NCI-H187 treated with DMSO at 0.1 percent for 48 hours (cell line): ENCODE results near the gene XRCC5.

Source experiments
- DNase-seq: peaks from one replicate; lab custom pipeline; 2025; lab: John Stamatoyannopoulos, UW

Gene XRCC5

DNA sequence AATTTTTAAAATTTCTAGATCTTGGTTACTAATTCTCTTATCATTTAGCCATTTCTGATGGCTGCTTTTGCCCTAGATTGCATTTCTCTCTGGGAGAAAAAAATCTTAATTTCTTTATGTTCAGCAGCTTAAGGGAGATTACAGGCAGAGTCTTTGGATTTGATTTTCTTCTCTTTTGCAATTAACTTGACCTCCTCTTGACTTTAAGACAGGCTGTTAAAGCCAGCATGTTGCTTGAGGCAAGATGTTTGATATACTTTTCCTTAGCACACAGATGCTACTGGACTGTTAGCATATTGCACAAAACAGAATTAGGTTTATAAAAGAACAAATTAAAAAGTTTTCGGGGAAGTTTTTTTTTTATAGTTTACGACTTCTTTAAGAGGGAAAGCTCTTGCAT, 50.0 kb downstream of the XRCC5 start:
- DNase-seq, result no peak

DNA sequence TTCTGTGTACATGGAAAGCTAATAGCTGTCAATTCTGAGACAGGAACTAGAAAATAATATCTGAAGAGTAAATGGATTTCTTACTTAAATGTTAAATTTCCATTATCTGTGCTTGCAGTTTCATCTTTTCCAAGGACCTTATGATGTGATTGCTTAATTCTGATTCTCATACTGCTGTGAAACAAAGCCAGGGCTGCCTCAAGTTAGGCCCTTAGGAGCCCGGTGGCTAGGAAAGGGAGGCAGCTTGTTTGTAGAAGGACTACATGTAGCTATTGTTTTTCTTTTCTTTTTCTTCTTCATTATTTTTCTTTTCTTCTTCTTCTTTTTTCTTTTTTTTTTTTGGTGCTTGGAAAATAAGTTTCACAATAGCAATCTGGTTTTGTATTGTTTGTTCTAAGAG, 50.5 kb downstream of the XRCC5 start:
- DNase-seq, result no peak

DNA sequence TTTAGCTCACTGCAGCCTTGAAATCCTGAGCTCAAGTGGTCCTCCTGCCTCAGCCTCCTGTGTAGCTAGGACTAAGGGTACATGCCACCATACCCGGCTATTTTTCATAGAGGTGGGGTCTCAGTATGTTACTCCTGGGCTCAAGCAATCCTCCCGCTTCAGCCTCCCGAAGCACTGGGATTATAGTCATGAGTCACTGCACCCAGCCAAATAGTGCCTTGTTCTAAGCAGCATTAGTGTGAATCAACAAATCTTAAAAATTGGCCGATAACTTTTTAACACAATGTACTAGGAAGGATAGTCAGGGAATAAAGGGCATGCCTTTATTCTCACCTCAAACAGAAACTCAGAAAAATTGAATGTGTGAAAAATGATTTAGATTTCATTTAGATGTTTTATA, 51.6 kb downstream of the XRCC5 start:
- no peak for DNase-seq

DNA sequence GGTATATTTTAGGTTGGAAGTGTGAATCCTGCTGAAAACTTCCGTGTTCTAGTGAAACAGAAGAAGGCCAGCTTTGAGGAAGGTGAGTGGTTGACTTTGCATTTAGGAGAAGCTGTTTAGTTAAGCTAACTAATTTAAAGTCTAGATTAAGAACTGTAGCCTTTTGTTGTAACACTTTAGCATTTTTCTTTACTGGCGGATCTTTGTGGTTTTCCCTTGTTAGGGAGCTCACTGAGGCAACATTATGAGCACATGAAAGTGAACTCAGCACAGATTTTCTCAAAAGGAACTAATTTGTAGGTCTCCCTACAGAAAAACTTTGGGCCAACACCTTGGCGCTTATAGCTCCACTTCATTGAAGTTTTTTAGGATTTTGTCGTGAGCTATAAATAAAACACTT, 52.8 kb downstream of the XRCC5 start:
- no peak for DNase-seq

DNA sequence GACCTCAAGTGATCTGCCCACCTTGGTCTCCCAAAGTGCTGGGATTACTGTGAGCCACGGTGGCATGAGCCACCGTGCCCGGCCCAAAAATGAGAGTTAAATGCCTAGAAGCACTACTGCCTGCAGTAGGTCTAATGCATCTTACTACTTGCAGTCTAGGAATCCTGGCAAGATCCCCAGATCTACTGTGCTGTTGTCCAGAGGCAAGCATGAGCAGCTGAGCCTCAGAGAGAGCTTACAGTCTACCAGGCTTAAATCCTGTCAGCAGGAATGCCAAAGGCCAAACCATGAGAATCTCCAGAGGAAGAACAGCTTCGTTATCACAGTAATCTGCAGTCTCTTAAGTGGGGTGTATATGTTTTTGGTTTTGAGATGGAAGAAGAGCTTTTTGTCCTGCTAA, 54.4 kb downstream of the XRCC5 start:
- DNase-seq, result no peak

DNA sequence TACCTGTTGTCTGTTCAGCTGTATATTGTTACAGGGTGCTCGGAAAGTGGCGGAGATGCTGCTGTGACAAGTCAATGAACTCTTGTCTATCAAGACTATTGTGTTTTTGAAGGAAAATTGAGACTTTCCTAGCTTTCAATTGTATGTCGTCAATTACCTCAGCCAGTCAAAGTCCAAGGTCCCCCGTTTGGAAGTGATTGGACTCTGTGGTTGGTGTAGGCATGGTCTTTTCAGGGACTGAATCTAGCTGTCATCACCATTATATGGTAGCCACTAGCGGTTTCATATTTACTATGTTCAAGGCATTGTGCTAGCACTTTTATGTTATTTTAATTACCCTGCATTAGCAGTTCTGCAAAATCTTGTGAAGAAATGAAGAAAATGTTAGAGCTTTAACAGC, 54.9 kb downstream of the XRCC5 start:
- no peak for DNase-seq

DNA sequence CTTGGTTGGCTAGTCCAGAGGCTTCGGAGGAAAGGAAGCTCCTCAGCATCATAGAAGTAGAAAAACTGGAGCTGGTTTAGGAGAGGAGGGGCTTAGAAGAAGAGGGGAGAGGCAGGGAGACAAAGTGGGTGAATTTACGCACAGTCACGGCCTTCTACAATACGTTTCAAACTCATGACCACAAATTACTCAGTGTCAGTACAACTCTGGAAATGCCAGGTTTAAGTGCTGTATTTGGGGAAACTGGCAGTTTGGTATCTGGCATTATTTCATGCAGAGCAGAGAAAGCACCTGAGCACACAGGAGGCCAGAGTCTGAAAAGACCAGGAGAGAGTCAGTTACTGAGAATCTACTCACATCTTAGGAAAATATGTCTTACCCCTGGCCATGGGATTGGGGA, 55.4 kb downstream of the XRCC5 start:
- no peak for DNase-seq

DNA sequence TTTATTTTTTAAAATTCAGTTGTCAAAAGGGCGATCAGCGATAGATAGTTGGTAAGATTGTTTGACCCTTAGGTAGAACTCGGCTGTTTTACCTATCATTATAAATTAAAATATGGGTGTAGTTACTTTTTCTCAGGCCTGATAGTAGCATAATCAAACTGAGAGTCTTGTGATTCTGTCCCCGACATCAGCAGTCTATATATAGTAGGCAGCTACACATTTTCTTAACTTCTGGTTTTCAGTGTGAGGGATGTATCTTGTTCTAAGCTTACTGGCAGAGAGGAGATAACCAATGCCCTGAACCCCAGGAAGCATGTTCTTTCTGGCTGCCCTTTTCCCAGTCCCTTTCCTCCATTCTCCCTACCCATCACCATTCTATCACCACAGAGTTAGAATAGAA, 56.6 kb downstream of the XRCC5 start:
- DNase-seq, result no peak

DNA sequence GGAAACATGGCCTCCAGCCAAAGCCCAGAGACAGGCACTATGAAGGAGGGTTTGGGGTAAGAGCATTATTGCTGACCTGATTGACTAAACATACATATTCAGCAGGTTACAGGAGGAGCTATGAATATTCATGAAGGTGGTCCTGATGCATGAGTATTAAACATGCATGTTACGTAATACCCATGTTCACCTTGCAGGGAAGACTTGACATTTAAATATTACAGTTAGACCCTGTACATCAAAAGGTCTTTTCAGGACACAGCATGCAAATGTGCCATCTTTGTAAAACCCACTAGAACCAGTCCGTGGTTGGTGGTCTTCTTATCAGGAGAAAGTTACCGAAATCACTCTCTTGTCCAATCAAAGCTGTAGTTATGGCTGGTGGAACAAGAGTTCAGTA, 59.9 kb downstream of the XRCC5 start:
- no peak for DNase-seq

DNA sequence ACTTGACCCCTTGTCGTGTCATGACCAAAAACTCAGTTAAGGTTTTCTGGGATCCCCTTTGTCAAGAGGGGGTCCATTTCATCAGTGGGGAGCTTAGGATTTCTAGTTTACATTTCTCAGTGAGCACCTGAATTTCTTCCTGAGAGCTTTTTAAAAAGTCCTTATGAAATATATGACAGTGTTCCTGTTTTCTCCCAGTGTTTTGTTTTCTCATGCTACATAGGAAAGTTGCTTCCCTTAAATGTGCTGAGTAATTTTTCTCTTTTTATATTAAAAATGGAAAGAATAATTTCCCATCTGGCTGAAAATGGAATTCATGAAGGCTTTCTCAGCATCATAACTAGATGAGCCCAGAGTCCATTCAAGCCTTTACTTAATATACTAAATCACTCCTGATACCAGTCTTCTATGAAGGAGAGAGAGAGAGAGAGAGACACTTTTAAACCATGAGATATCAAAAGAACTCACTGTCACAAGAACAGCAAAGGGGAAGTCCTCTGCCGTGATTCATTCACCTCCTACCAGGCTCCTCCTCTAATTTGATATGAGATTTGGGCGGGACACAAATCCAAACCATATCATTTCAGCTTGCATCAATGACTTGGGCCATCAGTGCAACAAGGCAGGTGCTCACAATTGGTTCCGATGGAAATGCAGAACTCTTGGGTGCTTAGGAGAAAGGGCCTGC, 61.1 kb downstream of the XRCC5 start:
- no peak for DNase-seq

DNA sequence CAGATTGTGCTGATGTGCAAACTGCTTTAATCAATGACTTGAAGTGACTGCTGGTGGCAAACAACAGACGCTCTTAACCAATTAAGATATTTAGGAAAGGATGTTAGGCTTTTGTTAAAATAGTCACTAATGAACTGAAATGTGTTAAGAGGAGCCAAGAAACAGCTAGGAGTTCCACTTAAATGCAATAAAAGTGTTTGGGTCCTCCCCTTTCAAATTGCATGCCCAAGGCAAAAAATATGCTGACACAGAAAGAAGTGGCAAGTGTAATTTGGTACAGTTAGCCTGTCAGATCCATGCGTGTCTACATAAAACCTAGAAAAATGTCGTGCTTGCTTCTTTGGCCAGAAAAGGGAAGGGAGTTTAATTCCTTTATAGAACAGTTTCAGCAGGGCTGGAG, 61.9 kb downstream of the XRCC5 start:
- no peak for DNase-seq

DNA sequence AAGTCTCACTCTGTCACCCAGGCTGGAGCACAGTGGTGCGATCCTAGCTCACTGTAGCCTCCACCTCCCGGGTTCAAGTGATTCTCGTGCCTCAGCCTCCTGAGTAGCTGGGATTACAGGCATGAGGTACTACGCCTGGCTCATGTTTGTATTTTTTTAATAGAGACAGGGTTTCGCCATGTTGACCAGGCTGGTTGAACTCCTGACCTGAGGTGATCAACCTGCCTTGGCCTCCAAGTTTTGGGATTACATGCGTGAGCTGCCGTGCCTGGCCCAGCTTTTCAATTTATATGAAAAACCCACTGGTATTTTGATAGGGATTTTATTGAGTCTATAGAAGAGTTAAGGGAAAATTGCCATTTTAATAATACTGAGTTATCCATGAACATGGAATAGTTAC, 63.3 kb downstream of the XRCC5 start:
- no peak for DNase-seq

DNA sequence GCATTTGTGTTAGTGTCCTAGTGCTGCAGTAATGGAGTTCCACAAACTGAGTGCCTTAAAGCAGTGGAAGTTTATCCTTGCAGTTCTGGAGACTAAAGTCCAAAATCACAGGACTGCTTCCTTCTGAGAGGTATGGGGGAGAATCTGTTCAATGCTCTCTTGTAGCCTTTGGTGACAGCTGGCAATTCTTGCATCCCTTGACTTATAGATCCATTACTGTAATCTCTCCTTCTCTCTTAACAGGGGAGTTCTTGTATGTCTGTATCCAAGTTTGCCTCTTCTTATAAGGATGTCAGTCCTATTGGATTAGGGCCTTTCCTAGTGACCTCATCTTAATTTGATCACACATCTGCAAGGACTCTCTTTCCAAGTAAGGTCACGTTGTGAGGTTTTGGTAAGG, 69.9 kb downstream of the XRCC5 start:
- DNase-seq, result no peak

DNA sequence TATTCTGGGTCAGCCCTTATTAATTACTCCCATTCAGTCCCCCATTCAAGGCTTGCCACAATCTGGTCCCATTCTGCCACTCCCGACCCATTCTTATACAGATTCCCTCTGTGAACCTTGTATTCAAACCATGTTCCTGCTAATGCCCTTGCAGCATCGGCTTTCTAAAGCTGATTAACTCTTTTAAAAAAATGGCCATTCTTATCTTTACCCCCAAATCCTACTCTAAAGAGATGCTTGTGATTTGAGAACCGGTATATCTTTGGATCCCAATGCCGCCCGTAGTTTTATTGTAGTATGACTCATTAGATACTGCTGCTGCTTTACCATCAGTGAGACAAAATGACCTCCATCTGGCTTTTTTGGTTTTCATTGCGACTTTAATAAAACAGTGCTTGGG, 72.2 kb downstream of the XRCC5 start:
- DNase-seq, result no peak

DNA sequence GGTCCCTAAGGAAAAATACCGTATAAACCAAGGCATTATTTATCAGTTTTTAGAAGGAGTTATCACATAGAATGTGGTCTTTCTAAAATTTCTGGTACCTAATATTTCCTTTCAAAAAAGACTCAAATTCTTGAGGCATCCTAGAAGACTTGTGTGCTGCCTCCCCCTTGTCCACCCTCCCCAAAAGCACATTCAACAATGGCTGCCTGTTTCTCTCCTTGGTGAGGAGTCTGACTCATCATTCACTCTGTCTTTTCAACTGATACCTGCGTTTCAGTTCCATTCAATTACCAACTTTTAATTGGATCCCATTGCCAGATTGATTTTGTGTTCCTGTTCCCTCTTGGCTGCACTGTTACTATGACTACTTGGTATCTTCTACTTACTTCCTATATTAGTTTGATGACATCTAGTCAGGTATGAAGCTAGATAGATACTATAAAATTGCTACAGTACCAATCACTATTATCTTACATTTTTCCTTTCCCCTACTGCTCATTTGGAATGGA, 72.9 kb downstream of the XRCC5 start:
- no peak for DNase-seq

DNA sequence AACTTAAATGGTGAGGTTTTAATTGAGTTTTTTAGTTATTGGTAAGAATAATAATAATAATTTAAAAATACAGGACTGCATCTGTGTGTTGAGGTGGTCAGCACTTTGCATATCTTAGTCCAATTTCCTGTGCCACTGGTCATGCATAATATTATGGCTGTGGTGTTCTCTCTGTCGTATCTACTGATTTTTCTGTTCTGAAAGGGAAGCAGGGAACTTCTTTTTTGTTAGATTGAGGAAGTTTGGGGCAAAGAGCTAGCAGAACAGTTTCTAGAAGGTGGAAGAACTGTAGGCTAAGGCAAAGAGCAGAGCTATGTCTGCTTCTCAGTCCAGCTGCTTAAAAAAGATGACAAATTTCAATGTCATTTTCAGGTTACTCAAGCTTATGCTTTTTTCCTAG, 74.3 kb downstream of the XRCC5 start:
- no peak for DNase-seq

DNA sequence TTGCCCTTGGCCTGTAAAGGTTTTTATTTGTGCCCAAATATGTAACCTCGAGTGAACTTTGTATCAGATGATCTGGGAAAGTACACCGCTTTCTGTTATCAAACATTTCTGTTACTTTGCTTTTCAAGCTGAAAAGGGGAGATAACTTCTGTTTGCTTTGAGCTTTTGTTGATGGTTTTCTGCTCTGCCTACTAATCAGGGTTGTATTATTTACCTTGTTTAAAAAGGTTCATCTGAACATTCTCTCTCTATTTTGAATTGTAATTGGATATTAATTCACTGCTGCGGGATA, 79.4 kb downstream of the XRCC5 start:
- no peak for DNase-seq

DNA sequence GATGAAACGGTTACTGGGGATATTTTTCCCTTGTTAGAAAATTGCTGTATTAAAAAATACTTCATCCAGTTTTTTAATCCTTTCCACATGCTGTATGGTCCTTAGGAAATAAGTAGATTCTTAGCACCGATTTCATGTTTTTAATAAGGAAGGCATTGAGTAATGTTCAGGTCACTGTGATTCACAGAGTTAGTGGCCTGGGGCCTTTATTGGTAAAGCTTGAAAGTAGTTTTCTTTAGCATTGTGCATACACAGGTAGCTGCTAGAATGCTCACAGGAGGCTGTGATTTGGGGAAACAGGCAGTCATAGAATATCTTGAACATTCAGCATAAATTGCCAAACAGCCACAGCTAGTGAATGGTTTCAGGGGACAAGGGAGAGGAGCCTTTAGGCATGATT, 79.8 kb downstream of the XRCC5 start:
- DNase-seq, result no peak

DNA sequence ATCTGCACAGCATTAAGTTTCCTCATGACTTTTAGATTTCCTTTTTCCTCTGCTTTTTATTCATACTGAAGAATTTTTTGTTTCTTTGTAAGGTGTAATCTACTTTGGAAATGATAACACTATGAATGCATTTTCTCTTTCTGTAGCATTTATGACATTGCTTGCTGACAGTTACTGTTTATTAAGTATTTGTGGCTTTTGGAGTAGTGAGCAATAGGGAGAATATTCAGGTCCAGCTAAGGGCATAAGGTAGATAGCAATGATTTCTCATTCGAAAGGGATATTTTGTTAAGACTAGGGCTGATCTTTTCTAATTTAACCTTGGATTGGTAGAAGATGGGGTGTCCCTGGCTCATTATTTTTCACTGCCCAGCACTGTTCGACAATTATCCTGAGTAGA, 80.3 kb downstream of the XRCC5 start:
- no peak for DNase-seq

DNA sequence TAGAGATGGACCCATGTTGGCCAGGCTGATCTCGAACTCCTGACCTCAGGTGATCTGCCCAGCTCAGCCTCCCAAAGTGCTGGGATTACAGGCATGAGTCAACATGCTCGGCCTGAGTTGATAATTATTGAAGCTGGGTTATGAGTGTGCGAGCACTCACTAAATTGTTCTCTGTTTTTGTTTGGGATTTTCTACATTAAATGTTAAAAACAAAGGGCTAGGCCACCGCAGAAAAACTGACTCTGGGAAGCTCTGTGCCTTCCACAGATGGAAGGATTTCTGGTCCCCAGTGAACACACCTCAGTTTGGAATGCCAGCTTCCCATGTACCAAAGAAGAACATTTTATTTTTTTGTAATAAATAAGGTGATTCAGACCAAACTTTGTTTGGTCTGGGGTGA, 83.0 kb downstream of the XRCC5 start:
- no peak for DNase-seq

DNA sequence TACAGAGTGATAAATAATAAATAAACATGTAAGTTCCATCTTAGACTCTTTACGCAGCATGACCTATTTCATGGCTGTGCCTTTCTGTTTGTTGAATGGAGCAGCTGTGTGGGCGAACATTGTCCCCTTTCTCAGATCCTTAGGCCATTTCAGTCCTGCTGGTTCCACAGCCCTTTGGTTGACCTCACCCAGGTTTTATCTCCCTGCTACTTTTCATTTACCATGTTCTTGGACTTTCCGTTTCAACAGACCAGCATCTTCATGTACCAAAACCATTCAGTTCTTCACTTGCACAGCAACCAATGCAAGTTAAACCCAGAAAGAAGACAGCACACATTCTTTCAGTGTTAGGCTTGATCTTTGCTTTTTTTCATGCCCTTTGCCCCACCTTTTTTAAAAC, 83.8 kb downstream of the XRCC5 start:
- DNase-seq, result no peak

DNA sequence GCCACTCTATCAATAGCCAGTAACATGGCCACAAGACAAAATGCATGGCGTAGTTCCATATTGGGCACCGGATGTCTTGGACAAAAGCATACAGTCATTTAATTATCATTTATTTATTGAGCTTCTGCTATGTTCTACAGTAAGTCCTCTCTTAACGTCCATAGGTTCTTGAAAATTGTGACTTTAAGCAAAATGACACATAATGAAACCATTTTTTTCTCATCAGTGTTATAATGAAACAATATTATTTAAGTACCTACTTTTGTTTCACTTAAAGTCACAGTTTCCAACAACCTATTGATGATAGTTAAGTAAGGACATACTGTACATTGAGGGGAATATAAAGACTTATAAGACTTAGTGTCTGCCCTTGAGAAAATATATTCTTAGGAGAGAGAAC, 84.9 kb downstream of the XRCC5 start:
- DNase-seq, result no peak

DNA sequence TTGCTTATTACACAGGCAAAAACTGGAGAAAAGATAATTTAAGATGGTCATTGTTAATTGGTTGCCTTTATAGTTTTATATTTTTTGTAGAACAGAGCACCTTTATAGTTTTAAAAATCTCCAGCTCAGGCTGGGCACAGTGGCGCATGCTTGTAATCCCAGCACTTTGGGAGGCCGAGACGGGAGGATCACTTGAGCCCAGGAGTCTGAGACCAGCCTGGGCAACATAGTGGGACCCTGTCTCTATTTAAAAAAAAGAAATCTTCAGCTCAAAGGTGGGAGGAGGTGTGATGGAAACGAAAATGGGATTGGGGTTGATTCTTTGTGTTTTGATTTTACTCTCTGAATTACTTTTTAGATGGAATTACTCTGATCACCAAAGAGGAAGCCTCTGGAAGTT, 85.4 kb downstream of the XRCC5 start:
- DNase-seq, result no peak

DNA sequence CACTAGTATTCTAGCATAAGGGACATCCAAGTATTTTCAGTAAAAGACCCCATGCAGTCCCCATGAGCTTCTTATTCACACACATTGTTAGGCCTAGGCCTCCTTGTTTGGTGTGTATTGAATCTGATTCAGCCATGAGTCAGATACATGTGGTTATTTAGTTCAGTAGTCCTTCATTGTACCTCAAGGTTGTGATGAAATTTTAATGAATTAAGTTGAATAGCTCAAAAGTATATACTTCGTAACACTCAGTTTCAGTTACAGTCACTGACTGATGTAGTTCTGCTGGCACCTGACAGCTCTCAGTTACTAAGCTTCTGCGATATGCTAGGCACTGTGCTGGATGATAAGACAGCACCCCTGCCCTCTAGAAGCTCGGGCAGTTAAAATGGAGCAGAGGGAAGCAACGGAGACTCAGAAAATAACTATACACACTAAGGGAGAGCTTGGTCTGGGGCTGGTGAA, 86.4 kb downstream of the XRCC5 start:
- DNase-seq, result no peak
